ENCODE measurements around the gene OPCML. TPM values are rescaled to one million over a fixed set of nuclear protein-coding genes. Genes with fewer than 3 reads are reported as not detected.

OPCML gene
- total RNA-seq, 1 experiment from 2014 or later = not detected

DNA sequence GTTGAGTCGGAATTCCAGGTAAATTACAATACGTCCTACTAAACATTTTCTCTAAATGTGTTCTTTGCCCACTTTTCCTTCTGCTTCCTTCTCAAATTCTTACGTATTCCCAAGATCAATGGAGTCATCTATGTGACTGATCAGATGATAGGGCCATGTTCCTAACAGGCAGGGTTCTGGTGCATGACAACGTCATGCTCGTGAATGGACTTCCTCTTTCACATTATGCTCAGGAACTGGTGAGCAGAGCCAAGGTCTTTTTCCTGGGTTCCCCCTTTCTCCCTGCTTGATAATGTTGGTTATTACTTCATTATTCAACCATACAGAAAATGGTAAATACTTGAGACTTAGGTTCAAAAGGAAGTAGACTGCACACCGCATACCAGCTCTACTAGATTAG, 789.4 kb downstream of the OPCML start:
- H3K36me3 ChIP-seq (ENCODE audit: control insufficient read depth, insufficient read depth, low read length) = no peaks in the 10 kb centered on the region
- DNase-seq (ENCODE audit: low read depth, low spot score) (no peak), ATAC-seq (no peak)
- ChIA-PET POLR2A (no interaction called here), CTCF (no interaction called here)
- no peaks in the 10 kb centered on the region for H3K27me3 ChIP-seq (ENCODE audit: control insufficient read depth, insufficient read depth, low read length)
- TF ChIP-seq POLR2AphosphoS5 (IDR thresholded peaks at IDR 0.05; ENCODE audit: low read depth, low read length) (no peak), SIN3A (IDR thresholded peaks at IDR 0.05; ENCODE audit: borderline replicate concordance, insufficient read depth, low read depth, low read length) (no peak)
- no TSS peak for BruUV-seq (replicated peaks)
- intact Hi-C loops (cut with micrococcal nuclease; ENCODE audit: unreplicated experiment) = no loop called here
- H3K27ac ChIP-seq (ENCODE audit: low read length) = no peak overlapping the region
- in situ Hi-C loops (cut with HindIII; ENCODE audit: low pct_unique_long_range_greater_than_20kb, low sequenced_read_pairs) = no loop called here
- H3K9me3 ChIP-seq (ENCODE audit: control insufficient read depth, insufficient read depth, low read depth, low read length) = no peaks in the 10 kb centered on the region
- H3K4me3 ChIP-seq (ENCODE audit: low read depth in 2 of 2, low read length in 2 of 2) = no peak overlapping the region
- H3K4me1 ChIP-seq (ENCODE audit: control insufficient read depth, insufficient read depth, low read length) = no peaks in the 10 kb centered on the region

DNA sequence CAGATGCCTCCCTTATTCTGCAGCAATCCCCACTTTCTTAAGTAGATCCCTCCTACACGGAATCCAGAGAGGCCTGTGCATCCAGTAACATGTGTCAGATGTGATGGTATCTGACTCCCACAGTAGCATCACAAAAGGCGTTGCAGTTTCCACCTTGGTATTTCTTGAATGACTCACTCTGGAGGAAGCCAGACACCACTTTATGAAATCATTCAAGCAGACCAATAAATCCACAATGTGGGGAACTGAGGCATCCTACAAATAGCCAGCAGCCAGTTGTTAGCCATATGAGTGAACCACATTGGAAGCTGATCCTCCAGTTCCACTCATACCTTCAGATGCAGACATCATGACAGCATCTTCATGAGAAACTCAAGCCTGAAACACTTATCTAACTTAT, 798.1 kb downstream of the OPCML start:
- no peak for ATAC-seq
- in situ Hi-C loops (cut with HindIII; ENCODE audit: low pct_unique_long_range_greater_than_20kb, low sequenced_read_pairs) (no loop called here), intact Hi-C loops (cut with micrococcal nuclease; ENCODE audit: unreplicated experiment) (no loop called here)
- H3K27me3 ChIP-seq (ENCODE audit: control insufficient read depth, insufficient read depth, low read length) = no peaks in the 10 kb centered on the region
- H3K4me3 ChIP-seq (ENCODE audit: low read depth in 2 of 2, low read length in 2 of 2) = no peak overlapping the region
- CTCF ChIA-PET = no interaction called here
- no peaks in the 10 kb centered on the region for H3K9me3 ChIP-seq (ENCODE audit: control insufficient read depth, insufficient read depth, low read depth, low read length)
- H3K27ac ChIP-seq (ENCODE audit: low read length) = no peak overlapping the region
- no peak for TF ChIP-seq TCF7L2 (IDR thresholded peaks at IDR 0.05; ENCODE audit: low read depth, low read length)
- no peak for TF ChIP-seq REST (IDR thresholded peaks at IDR 0.05; ENCODE audit: insufficient read depth in 1 of 2, low read depth in 2 of 2, low read length in 1 of 2)
- no peak for TF ChIP-seq POLR2AphosphoS5 (IDR thresholded peaks at IDR 0.05; ENCODE audit: low read depth, low read length)
- TF ChIP-seq CTCF (IDR thresholded peaks at IDR 0.05) = no peak
- no peak for TF ChIP-seq SIN3A (IDR thresholded peaks at IDR 0.05; ENCODE audit: borderline replicate concordance, insufficient read depth, low read depth, low read length)
- POLR2A ChIA-PET = no interaction called here
- BruUV-seq (replicated peaks) = no TSS peak
- H3K4me1 ChIP-seq (ENCODE audit: control insufficient read depth, insufficient read depth, low read length) = no peaks in the 10 kb centered on the region
- no peaks in the 10 kb centered on the region for H3K36me3 ChIP-seq (ENCODE audit: control insufficient read depth, insufficient read depth, low read length)
- peak; percentile 8 for DNase-seq (ENCODE audit: low read depth, low spot score)

DNA sequence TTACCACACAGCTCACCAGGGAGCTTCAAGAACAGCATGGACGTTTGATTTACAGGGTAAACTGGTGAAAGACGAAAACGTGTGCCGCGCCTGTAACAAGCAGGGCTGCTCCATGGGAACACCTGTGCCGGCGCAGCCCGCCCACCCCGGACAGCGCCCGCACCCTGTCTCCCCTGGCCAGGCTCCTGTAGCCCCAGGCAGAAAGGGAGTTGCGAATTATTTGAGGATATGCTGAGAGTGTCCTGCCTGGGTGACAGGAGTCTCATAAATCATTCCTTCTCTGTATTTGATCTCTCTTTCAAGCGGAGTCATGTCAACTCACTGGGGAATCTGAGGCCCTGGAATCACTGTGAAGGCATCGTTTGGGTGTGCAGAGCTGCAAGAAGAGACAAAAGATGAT, 804.3 kb downstream of the OPCML start:
- Histone ChIP-seq H3K9me3 (ENCODE audit: control insufficient read depth, insufficient read depth, low read depth, low read length) (no peaks in the 10 kb centered on the region), H3K27me3 (ENCODE audit: control insufficient read depth, insufficient read depth, low read length) (no peaks in the 10 kb centered on the region), H3K4me1 (ENCODE audit: control insufficient read depth, insufficient read depth, low read length) (no peaks in the 10 kb centered on the region), H3K4me3 (ENCODE audit: low read depth in 2 of 2, low read length in 2 of 2) (no peak overlapping the region), H3K27ac (ENCODE audit: low read length) (no peak overlapping the region), H3K36me3 (ENCODE audit: control insufficient read depth, insufficient read depth, low read length) (no peaks in the 10 kb centered on the region)
- intact Hi-C loops (cut with micrococcal nuclease; ENCODE audit: unreplicated experiment) = no loop called here
- CTCF ChIA-PET = no interaction called here
- ATAC-seq (no peak), DNase-seq (ENCODE audit: low read depth, low spot score) (no peak)
- BruUV-seq (replicated peaks) = no TSS peak
- TF ChIP-seq REST (IDR thresholded peaks at IDR 0.05; ENCODE audit: insufficient read depth in 1 of 2, low read depth in 2 of 2, low read length in 1 of 2) = no peak
- TF ChIP-seq SIN3A (IDR thresholded peaks at IDR 0.05; ENCODE audit: borderline replicate concordance, insufficient read depth, low read depth, low read length) = no peak
- TF ChIP-seq CTCF (IDR thresholded peaks at IDR 0.05) = no peak
- TF ChIP-seq TCF7L2 (IDR thresholded peaks at IDR 0.05; ENCODE audit: low read depth, low read length) = no peak
- TF ChIP-seq POLR2AphosphoS5 (IDR thresholded peaks at IDR 0.05; ENCODE audit: low read depth, low read length) = no peak
- in situ Hi-C loops (cut with HindIII; ENCODE audit: low pct_unique_long_range_greater_than_20kb, low sequenced_read_pairs) = no loop called here
- POLR2A ChIA-PET = no interaction called here
